BLaER1 (cell line): Measurements from ENCODE around the gene DNAJB7.

Experiments
- H3K27ac ChIP-seq: shearing (Covaris generic); formaldehyde crosslinking; 2 replicates; pipeline ENCODE4 v1.8.1; 2022
- H3K27me3 ChIP-seq: shearing (Covaris generic); formaldehyde crosslinking; 2 replicates; pipeline ENCODE4 v1.8.1; 2022
- H3K36me3 ChIP-seq: shearing (Covaris generic); formaldehyde crosslinking; 2 replicates; pipeline ENCODE4 v1.8.1; 2022
- H3K4me1 ChIP-seq: shearing (Covaris generic); formaldehyde crosslinking; 2 replicates; pipeline ENCODE4 v1.8.1; 2022
- H3K4me2 ChIP-seq: shearing (Covaris generic); formaldehyde crosslinking; 2 replicates; pipeline ENCODE4 v1.8.1; 2022
- H3K4me3 ChIP-seq: shearing (Covaris generic); formaldehyde crosslinking; 2 replicates; pipeline ENCODE4 v1.8.1; 2022
- H3K9ac ChIP-seq: shearing (Covaris generic); formaldehyde crosslinking; 2 replicates; pipeline ENCODE4 v1.8.1; 2022
- H3K9me3 ChIP-seq: shearing (Covaris generic); formaldehyde crosslinking; 2 replicates; pipeline ENCODE4 v1.8.1; 2022
- H4K20me1 ChIP-seq: shearing (Covaris generic); formaldehyde crosslinking; 2 replicates; pipeline ENCODE4 v1.8.1; 2022
- Cebpa-rat ChIP-seq: shearing (Covaris generic); IDR thresholded peaks from 2 replicates; pipeline ENCODE4 v1.8.1; 2022

DNAJB7 gene

DNA sequence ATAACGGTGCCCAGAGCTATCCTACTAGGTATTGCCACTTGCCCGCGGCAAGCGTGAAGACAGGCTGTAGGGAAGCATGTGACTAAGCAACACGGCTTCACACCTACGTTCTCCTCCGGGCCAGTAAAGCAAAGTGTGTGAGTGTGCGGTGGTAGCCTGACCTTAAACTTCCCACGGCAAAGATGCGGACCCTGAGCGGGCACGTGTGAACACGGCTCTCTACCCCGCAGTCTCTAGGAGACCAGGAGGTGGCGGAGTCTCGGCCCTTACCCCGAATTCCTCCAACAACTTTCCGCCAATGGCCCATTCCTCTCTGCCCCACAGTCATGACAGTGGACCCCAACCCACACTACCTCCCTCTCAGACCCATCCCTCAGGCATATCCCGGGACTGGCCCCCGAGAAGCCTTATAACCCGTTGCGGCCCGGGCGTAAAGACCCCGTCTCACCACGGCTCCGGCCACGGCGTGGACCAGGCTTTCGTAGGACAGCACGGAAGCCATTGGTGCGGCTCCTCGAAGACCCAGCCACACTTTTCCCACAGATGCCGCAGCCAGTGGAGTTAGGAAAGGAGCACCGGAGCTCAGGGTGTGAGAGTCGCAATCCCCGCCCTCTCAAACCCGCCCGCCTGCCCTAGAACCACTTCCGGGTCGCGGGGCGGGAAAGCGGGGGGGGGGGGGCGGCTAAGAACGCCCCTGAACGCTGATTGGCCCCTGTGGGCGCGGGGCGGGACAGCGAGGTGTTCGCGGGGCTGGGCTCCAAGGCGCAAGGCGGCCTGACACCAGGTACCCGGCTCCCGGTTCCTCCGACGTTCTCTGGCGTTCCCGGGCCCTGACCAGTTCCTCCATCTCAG, 42.9 kb downstream of the DNAJB7 start, which contains the start of gene SLC25A17:
Gene SLC25A17 (minus strand): TSS at position 600 of the 852 bp plus-strand sequence. CDS start 98 bp downstream, at position 502.
- Histone ChIP-seq H3K9ac (peak within 1 kb of the TSS; percentile 89), H3K27me3 (no peaks in the 10 kb centered on the region), H3K4me3 (peak within 1 kb of the TSS; percentile 93), H3K4me2 (peak within 1 kb of the TSS; percentile 87), H3K4me1 (peaks cover 30% of the 10 kb centered on the region), H3K9me3 (no peaks in the 10 kb centered on the region), H3K27ac (peak within 1 kb of the TSS; percentile 72), H4K20me1 (peaks cover 11% of the 10 kb centered on the region), H3K36me3 (peaks cover 19% of the 10 kb centered on the region)
- TF ChIP-seq Cebpa-rat = no peak

DNA sequence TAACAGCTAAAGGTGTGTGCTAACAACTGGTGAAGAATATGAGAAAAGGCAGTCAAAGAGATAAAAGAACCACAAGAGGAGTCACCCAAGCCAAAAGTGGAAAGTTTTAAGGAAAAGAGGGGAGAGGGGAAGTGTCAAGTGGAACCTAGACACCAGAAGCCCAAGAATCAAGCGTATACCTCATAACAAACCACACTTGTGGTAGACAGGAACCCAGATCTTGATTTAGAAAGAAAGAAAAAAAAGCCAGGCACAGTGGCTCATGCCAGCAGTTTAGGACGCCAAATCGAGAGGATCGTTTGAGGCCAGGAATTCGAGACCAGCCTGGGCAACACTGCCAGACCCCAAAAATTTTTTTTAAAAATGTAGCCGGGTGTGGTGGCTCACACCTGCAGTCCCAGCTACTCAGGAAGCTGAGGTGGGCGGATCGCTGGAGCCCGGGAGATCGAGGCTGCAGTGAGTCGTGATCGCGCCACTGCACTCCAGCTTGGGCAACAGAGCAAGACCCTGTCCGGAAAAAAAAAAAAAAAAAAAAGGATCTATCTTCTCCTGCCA, 43.6 kb downstream of the DNAJB7 start:
- peak overlapping the region; percentile 93 for H3K4me3 ChIP-seq
- H3K27ac ChIP-seq = peak overlapping the region; percentile 72
- H3K9ac ChIP-seq = peak overlapping the region; percentile 89
- no peaks in the 10 kb centered on the region for H3K27me3 ChIP-seq
- no peaks in the 10 kb centered on the region for H3K9me3 ChIP-seq
- peaks cover 11% of the 10 kb centered on the region for H4K20me1 ChIP-seq
- peaks cover 36% of the 10 kb centered on the region for H3K4me1 ChIP-seq
- no peak for TF ChIP-seq Cebpa-rat
- H3K4me2 ChIP-seq = peak overlapping the region; percentile 87
- peaks cover 12% of the 10 kb centered on the region for H3K36me3 ChIP-seq

DNA sequence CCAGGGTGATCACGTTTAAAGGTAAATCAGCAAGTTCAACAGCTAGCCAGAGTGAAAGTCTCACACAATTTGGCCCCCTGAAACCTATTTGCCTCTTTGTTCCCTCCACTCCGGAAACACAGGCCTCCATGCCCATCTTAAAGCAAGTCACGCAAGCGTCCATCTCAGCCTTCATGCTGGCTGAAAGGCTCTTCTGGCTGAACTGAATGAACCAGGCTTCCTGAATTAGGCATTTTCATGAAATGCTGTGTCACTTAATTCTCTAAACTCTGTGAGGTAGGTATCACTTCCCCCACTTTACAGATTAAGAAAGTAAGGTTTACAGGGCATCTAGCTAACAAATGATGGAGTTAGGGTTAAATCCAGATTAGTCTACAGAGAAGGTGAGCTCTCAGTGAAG, 44.2 kb downstream of the DNAJB7 start:
- Histone ChIP-seq H3K9me3 (no peaks in the 10 kb centered on the region), H3K27ac (no peak overlapping the region), H3K4me1 (peaks cover 36% of the 10 kb centered on the region), H3K36me3 (peaks cover 8% of the 10 kb centered on the region; the same call in 1 of the 2 replicates), H3K27me3 (no peaks in the 10 kb centered on the region), H3K9ac (peak overlapping the region; percentile 89; the same call in 1 of the 2 replicates), H3K4me2 (peak overlapping the region; percentile 87), H3K4me3 (no peak overlapping the region), H4K20me1 (peaks cover 11% of the 10 kb centered on the region)
- TF ChIP-seq Cebpa-rat = no peak

DNA sequence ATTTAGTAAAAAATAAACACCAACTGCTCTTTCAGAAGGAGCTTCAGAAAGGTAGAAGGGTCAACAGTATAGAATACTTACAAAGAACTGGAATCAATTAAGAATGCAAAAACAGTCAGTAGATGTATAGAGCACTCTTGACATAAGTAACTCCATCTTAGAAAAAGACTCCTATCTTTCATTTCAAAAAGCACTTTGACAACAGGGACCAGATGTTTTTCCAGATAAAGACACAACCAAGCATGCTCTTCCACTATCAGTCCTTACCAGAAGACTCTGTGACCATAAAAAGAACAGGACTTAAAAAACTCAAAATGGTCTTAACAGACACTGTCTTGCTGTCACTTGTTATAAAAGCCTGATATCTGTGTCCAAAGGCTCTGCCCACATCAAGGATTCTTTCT, 48.0 kb downstream of the DNAJB7 start:
- H3K9ac ChIP-seq = no peak overlapping the region
- peaks cover 18% of the 10 kb centered on the region for H3K36me3 ChIP-seq
- no peaks in the 10 kb centered on the region for H3K27me3 ChIP-seq
- no peak overlapping the region for H3K4me2 ChIP-seq
- H3K4me3 ChIP-seq = no peak overlapping the region
- TF ChIP-seq Cebpa-rat = no peak
- H3K9me3 ChIP-seq = no peaks in the 10 kb centered on the region
- peaks cover 28% of the 10 kb centered on the region for H3K4me1 ChIP-seq
- H4K20me1 ChIP-seq = peaks cover 17% of the 10 kb centered on the region
- H3K27ac ChIP-seq = no peak overlapping the region
